Left lung (tissue), 10 donors: Measurements from ENCODE around the gene CYSLTR1. TPM values are rescaled to one million over a fixed set of nuclear protein-coding genes. Genes with fewer than 3 reads are reported as not detected.
"Not testable (repeated sequence)": the region's sequence is repeated elsewhere in the genome, so short reads cannot be mapped to it uniquely, and the experiment has no call there.

Experiments
- ATAC-seq: fragments of 200-7000 bp; cut with Tn5 transposase; one replicate; pipeline ENCODE4 v1.9.1; 2020; ENCODE audit warnings: moderate library complexity
- DNase-seq, 4 donors: peaks; one replicate each; pipeline ENCODE4 v3.0.0-alpha.2; 2013 to 2020
- H3K27ac ChIP-seq, 2 donors: fragments of 200-600 bp; sonication (generic) in 1 of 2; one replicate each; pipeline versions ENCODE4 v1.5.0 to v1.8.0; 2020 to 2021
- H3K27me3 ChIP-seq, 2 donors: fragments of 200-600 bp; sonication (generic) in 1 of 2; one replicate each; pipeline versions ENCODE4 v1.5.0 to v1.8.0; 2020 to 2021
- H3K36me3 ChIP-seq, 2 donors: fragments of 200-600 bp; sonication (generic) in 1 of 2; one replicate each; pipeline versions ENCODE4 v1.5.0 to v1.8.0; 2020 to 2021
- H3K4me1 ChIP-seq, 2 donors: fragments of 200-600 bp; one replicate each; pipeline ENCODE4 v1.8.0; 2021
- H3K4me3 ChIP-seq, 2 donors: fragments of 200-600 bp; sonication (generic) in 1 of 2; one replicate each; pipeline versions ENCODE4 v1.5.0 to v1.8.0; 2020 to 2021; ENCODE audit warnings: mild to moderate bottlenecking in 1 of 2
- H3K9me3 ChIP-seq, 2 donors: fragments of 200-600 bp; sonication (generic) in 1 of 2; one replicate each; pipeline versions ENCODE4 v1.5.0 to v1.8.0; 2020 to 2021
- CTCF ChIP-seq, 2 donors: fragments of 200-600 bp; sonication (generic) in 1 of 2; IDR thresholded peaks; one replicate each; pipeline versions ENCODE4 v1.5.0 to v1.8.0; 2021; ENCODE audit warnings: antibody characterized with exemption in 2 of 2
- intact Hi-C, 2 donors: fragments of 100-400 bp; cut with DNase I; formaldehyde crosslinking; loops; one replicate each; pipeline versions ENCODE4 v1.11.2 to v1.14.2; 2022
- polyA plus RNA-seq, 6 donors: library from polyadenylated mRNA; unstranded; fragments of 120-200 nt; gene quantifications; one replicate each; pipeline ENCODE4 v1.2.1, GENCODE V29; 2013; ENCODE audit not compliant: insufficient read length in 6 of 6
- total RNA-seq, 2 donors: library from RNA; stranded (reverse); fragmentation: NEBNext Ultra II Directional; extraction: Animal tissue kit (Norgen Biotek cat#: 25700); gene quantifications; one replicate each; pipeline ENCODE4 v1.2.1, GENCODE V29; 2021
- donor health status: DM: no; HTN: yes; CAD: no.
- donor health status: DM: no; HTN: no; CAD: no.

The CYSLTR1 gene
- total and polyA plus RNA-seq, 8 donors = 1.4 to 5.8 (median 2.1) TPM

GRCh38 chrX:78283511-78283910 is 43.9 kb downstream of the CYSLTR1 start:
- H3K27me3 ChIP-seq = no peaks in the 10 kb centered on the region
- H3K27ac ChIP-seq = no peak overlapping the region
- no peak overlapping the region for H3K4me3 ChIP-seq
- ATAC-seq (no peak), DNase-seq (no peak)
- no peak for TF ChIP-seq CTCF (IDR thresholded peaks at IDR 0.05)
- no peaks in the 10 kb centered on the region for H3K4me1 ChIP-seq
- intact Hi-C loops = no loop called here
- peaks cover 0 to 3% of the 10 kb centered on the region in 2 donors for H3K9me3 ChIP-seq
- no peaks in the 10 kb centered on the region for H3K36me3 ChIP-seq

GRCh38 chrX:78237127-78237526 is 90.3 kb downstream of the CYSLTR1 start:
- DNase-seq (no peak), ATAC-seq (no peak)
- TF ChIP-seq CTCF (IDR thresholded peaks at IDR 0.05) = no peak
- no peaks in the 10 kb centered on the region for H3K9me3 ChIP-seq
- H3K27me3 ChIP-seq = no peaks in the 10 kb centered on the region
- H3K27ac ChIP-seq = no peak overlapping the region
- intact Hi-C loops = no loop called here
- no peaks in the 10 kb centered on the region for H3K4me1 ChIP-seq
- H3K36me3 ChIP-seq = no peaks in the 10 kb centered on the region
- no peak overlapping the region for H3K4me3 ChIP-seq

GRCh38 chrX:78226047-78226446 is 101.4 kb downstream of the CYSLTR1 start:
- DNase-seq, intact Hi-C loops: not testable (repeated sequence)

More at GRCh38 chrX:78226047-78226446, 101.4 kb downstream of the CYSLTR1 start:
- not testable (repeated sequence) for H3K4me3 ChIP-seq, H3K9me3 ChIP-seq, ATAC-seq, H3K27me3 ChIP-seq, H3K27ac ChIP-seq, H3K4me1 ChIP-seq, H3K36me3 ChIP-seq

Other genes with a start within 250 kb of the CYSLTR1 start
- 100 to 1,000 TPM; 270 to 420 TPM for gene PGK1, start 223.4 kb downstream of the CYSLTR1 start, total RNA-seq
- gene PGK1, start 223.4 kb downstream of the CYSLTR1 start, polyA plus RNA-seq = 100 to 1,000 TPM; 277 to 378 (median 293) TPM
- gene TAF9B, start 188.0 kb downstream of the CYSLTR1 start, total RNA-seq = 10 to 100 TPM; 13.9 to 15.9 TPM
- gene TAF9B, start 188.0 kb downstream of the CYSLTR1 start, polyA plus RNA-seq = 10 to 100 TPM; 39.8 to 46.9 (median 41.6) TPM